WTC11 (cell line): ENCODE data around the gene FITM2. TPM values are rescaled to one million over a fixed set of nuclear protein-coding genes. Genes with fewer than 3 reads are reported as not detected.
A peak's percentile ranks its signal among the peaks of the same experiment; 100 is the strongest.

Source experiments
- ATAC-seq: fragments of 200-7000 bp; cut with Tn5 transposase; 2 replicates; pipeline ENCODE4 v1.10.0; 2021; ENCODE audit warnings: mild to moderate bottlenecking, moderate library complexity
- CTCF ChIA-PET: fragments of 300-600 bp; sonication (Branson Sonifier 250); formaldehyde crosslinking; loops from one replicate; lab custom pipeline; 2021; ENCODE audit warnings: antibody characterized with exemption; lab: Charles Lee
- POLR2A ChIA-PET: fragments of 350-600 bp; sonication (Branson Sonifier 250); formaldehyde crosslinking; loops from one replicate; lab custom pipeline; 2021; ENCODE audit warnings: antibody characterized with exemption; lab: Charles Lee
- DNase-seq: peaks from one replicate; pipeline ENCODE4 v3.0.0; 2021; ENCODE audit warnings: low spot score
- H3K27ac Mint-ChIP-seq: 2 replicates; pipeline ENCODE4 v1.8.0; 2021; ENCODE audit warnings: mixed read lengths
- H3K27me3 Mint-ChIP-seq: 2 replicates; pipeline ENCODE4 v1.8.0; 2021; ENCODE audit warnings: low read depth, mild to moderate bottlenecking, moderate library complexity, mixed read lengths
- H3K36me3 Mint-ChIP-seq: 2 replicates; pipeline ENCODE4 v1.8.0; 2021; ENCODE audit warnings: mixed read lengths
- H3K4me1 Mint-ChIP-seq: 2 replicates; pipeline ENCODE4 v1.8.0; 2022; ENCODE audit warnings: mixed read lengths
- H3K4me3 Mint-ChIP-seq: 2 replicates; pipeline ENCODE4 v1.8.0; 2021; ENCODE audit warnings: mild to moderate bottlenecking, moderate library complexity, mixed read lengths
- H3K9me3 Mint-ChIP-seq: 2 replicates; pipeline ENCODE4 v1.8.0; 2021; ENCODE audit warnings: mixed read lengths
- E2F5 ChIP-seq: sonication (generic); formaldehyde crosslinking; IDR thresholded peaks from 2 replicates; pipeline ENCODE4 v1.8.1; 2022; ENCODE audit warnings: mild to moderate bottlenecking, moderate library complexity, missing genetic modification reagents
- FOXJ3 ChIP-seq: sonication (generic); formaldehyde crosslinking; IDR thresholded peaks from 2 replicates; pipeline ENCODE4 v1.9.0; 2021; ENCODE audit warnings: missing genetic modification reagents, mild to moderate bottlenecking, borderline replicate concordance
- FOXK1 ChIP-seq: sonication (generic); formaldehyde crosslinking; IDR thresholded peaks from 2 replicates; pipeline ENCODE4 v1.8.0; 2022; ENCODE audit warnings: mild to moderate bottlenecking, moderate library complexity, missing genetic modification reagents
- FOXP1 ChIP-seq: sonication (generic); formaldehyde crosslinking; IDR thresholded peaks from 2 replicates; pipeline ENCODE4 v1.8.0; 2022; ENCODE audit warnings: missing genetic modification reagents, mild to moderate bottlenecking, moderate library complexity, borderline replicate concordance
- GABPB1 ChIP-seq: sonication (generic); formaldehyde crosslinking; IDR thresholded peaks from 2 replicates; pipeline ENCODE4 v1.8.1; 2023; ENCODE audit warnings: mild to moderate bottlenecking, missing genetic modification reagents
- IRF2 ChIP-seq: sonication (generic); formaldehyde crosslinking; IDR thresholded peaks from 2 replicates; pipeline ENCODE4 v1.8.0; 2022; ENCODE audit warnings: low read depth, missing genetic modification reagents, borderline replicate concordance
- KAT7 ChIP-seq: sonication (generic); formaldehyde crosslinking; IDR thresholded peaks from 2 replicates; pipeline ENCODE4 v1.8.1; 2023; ENCODE audit warnings: missing genetic modification reagents, mild to moderate bottlenecking, borderline replicate concordance
- NFATC4 ChIP-seq: fragments of 250-450 bp; sonication (Bioruptor Pico); IDR thresholded peaks from 2 replicates; pipeline ENCODE4 v1.9.0; 2021; ENCODE audit warnings: mild to moderate bottlenecking
- NR3C1 ChIP-seq: sonication (generic); formaldehyde crosslinking; conservative IDR thresholded peaks from 2 replicates; pipeline ENCODE4 v1.8.1; 2023; ENCODE audit warnings: low read depth, mild to moderate bottlenecking, missing genetic modification reagents
- PREB ChIP-seq: sonication (generic); formaldehyde crosslinking; IDR thresholded peaks from 2 replicates; pipeline ENCODE4 v1.8.1; 2022; ENCODE audit warnings: mild to moderate bottlenecking, missing genetic modification reagents, moderate library complexity, borderline replicate concordance
- RELA ChIP-seq: sonication (generic); formaldehyde crosslinking; IDR thresholded peaks from 2 replicates; pipeline ENCODE4 v1.8.1; 2022; ENCODE audit warnings: missing genetic modification reagents, mild to moderate bottlenecking, borderline replicate concordance
- SMAD3 ChIP-seq: sonication (generic); formaldehyde crosslinking; IDR thresholded peaks from 2 replicates; pipeline ENCODE4 v1.8.0; 2022; ENCODE audit warnings: missing genetic modification reagents, mild to moderate bottlenecking, borderline replicate concordance
- SMAD4 ChIP-seq: sonication (generic); formaldehyde crosslinking; IDR thresholded peaks from 2 replicates; pipeline ENCODE4 v1.8.0; 2022; ENCODE audit warnings: mild to moderate bottlenecking, missing genetic modification reagents
- ZBTB43 ChIP-seq: sonication (generic); formaldehyde crosslinking; IDR thresholded peaks from 2 replicates; pipeline ENCODE4 v1.8.1; 2023; ENCODE audit warnings: mild to moderate bottlenecking, missing genetic modification reagents
- ZNF512 ChIP-seq: sonication (generic); formaldehyde crosslinking; IDR thresholded peaks from 2 replicates; pipeline ENCODE4 v1.8.1; 2022; ENCODE audit warnings: missing genetic modification reagents, borderline replicate concordance
- ZNF671 ChIP-seq: fragments of 250-450 bp; sonication (Bioruptor Pico); IDR thresholded peaks from 2 replicates; pipeline ENCODE4 v1.8.0; 2021; ENCODE audit warnings: mild to moderate bottlenecking
- total RNA-seq: library from RNA; stranded (reverse); gene quantifications from 3 replicates; pipeline ENCODE4 v1.2.3, GENCODE V29; 2021

Gene FITM2
- total RNA-seq, 1 experiment from 2014 or later, result 2.0 TPM

- TF ChIP-seq ZNF512 (CRISPR knock-in tag) (no peak), NFATC4 (CRISPR knock-in tag) (no peak), NR3C1 (no peak)
- TF ChIP-seq, all 79 proteins: peak for 0
Measured at GRCh38 chr20:44357020-44357419, 46.0 kb upstream of the FITM2 start (continued).

- 0 out of 2 replicates have a peak, but pooled peaks cover 4% of the 10 kb centered on the region for H3K4me1 Mint-ChIP-seq
- CTCF ChIA-PET, result interaction anchor here (1.3 kb wide), 1 partner anchor 45 kb away, joined by 4 read pairs; no protein-coding TSS in a partner anchor
- DNase-seq (no peak), ATAC-seq (no peak)
- no peaks in the 10 kb centered on the region for H3K36me3 Mint-ChIP-seq
- H3K27me3 Mint-ChIP-seq, result no peaks in the 10 kb centered on the region; the same call in 1 of the 2 replicates
- H3K27ac Mint-ChIP-seq, result no peak overlapping the region
- H3K4me3 Mint-ChIP-seq, result no peak overlapping the region
- peaks cover 6% of the 10 kb centered on the region; the same call in 1 of the 2 replicates for H3K9me3 Mint-ChIP-seq
- POLR2A ChIA-PET, result no interaction called here
- TF ChIP-seq E2F5 (no peak), FOXK1 (no peak), GABPB1 (0 out of 2 replicates have a peak, but pooled peaks have one; percentile 1), IRF2 (no peak), SMAD4 (no peak)
Measured at GRCh38 chr20:44356353-44356723, 45.3 kb upstream of the FITM2 start.

GRCh38 chr20:44355498-44356352 is 44.7 kb upstream of the FITM2 start, which contains the start of gene HNF4A:
Gene HNF4A, plus strand, starts transcription at chr20:44355699. Its CDS starts 106 bp downstream, at chr20:44355805.
- Mint-ChIP-seq H3K4me3 (no peak within 1 kb of the TSS), H3K9me3 (peaks cover 6% of the 10 kb centered on the region; the same call in 1 of the 2 replicates), H3K27me3 (no peaks in the 10 kb centered on the region; the same call in 1 of the 2 replicates), H3K27ac (no peak within 1 kb of the TSS), H3K36me3 (no peaks in the 10 kb centered on the region), H3K4me1 (0 out of 2 replicates have a peak, but pooled peaks cover 4% of the 10 kb centered on the region)
- no peak for DNase-seq
- ChIA-PET POLR2A (no interaction called here), CTCF (interaction anchor here (0.6 to 1.3 kb wide), 3 partner anchors 13 to 139 kb away, joined by 3 to 4 read pairs (median 3); no protein-coding TSS in a partner anchor)
- peak; percentile 5; the same call in 1 of the 2 replicates for TF ChIP-seq GABPB1
- no peak for TF ChIP-seq PREB (CRISPR knock-in tag)
- TF ChIP-seq RELA (CRISPR knock-in tag), result no peak
- no peak for TF ChIP-seq KAT7 (CRISPR knock-in tag)
- ATAC-seq, result no peak

- ChIA-PET POLR2A (no interaction called here), CTCF (interaction anchor here (0.9 to 1.3 kb wide), 2 partner anchors 43 to 138 kb away, joined by 3 to 4 read pairs; no protein-coding TSS in a partner anchor)
- TF ChIP-seq SMAD3 (CRISPR knock-in tag) (no peak), FOXJ3 (no peak), ZNF671 (CRISPR knock-in tag) (no peak), IRF2 (no peak), FOXP1 (CRISPR knock-in tag) (no peak), ZBTB43 (CRISPR knock-in tag) (no peak)
- 0 out of 2 replicates have a peak, but pooled peaks cover 4% of the 10 kb centered on the region for H3K4me1 Mint-ChIP-seq
- H3K27me3 Mint-ChIP-seq, result no peaks in the 10 kb centered on the region; the same call in 1 of the 2 replicates
- no peaks in the 10 kb centered on the region for H3K36me3 Mint-ChIP-seq
- H3K27ac Mint-ChIP-seq, result no peak overlapping the region
- H3K4me3 Mint-ChIP-seq, result no peak overlapping the region
- ATAC-seq (no peak), DNase-seq (no peak)
- H3K9me3 Mint-ChIP-seq, result peaks cover 6% of the 10 kb centered on the region; the same call in 1 of the 2 replicates
Measured at GRCh38 chr20:44354979-44355497, 44.0 kb upstream of the FITM2 start.
